Gastroesophageal sphincter (tissue), 3 donors: ENCODE results near the gene ANKZF1.

Experiments used
- POLR2A ChIP-seq, 2 donors: fragments of 450-650 bp; IDR thresholded peaks; one replicate each; pipeline ENCODE4 v1.6.1; 2017; ENCODE audit warnings: antibody characterized with exemption in 2 of 2, mild to moderate bottlenecking in 2 of 2, moderate library complexity in 1 of 2
- POLR2AphosphoS5 ChIP-seq: sonication (generic); formaldehyde crosslinking; IDR thresholded peaks from one replicate; pipeline ENCODE4 v1.6.1; 2017; ENCODE audit warnings: antibody characterized with exemption
- TF ChIP-seq, protein P1 (sequence below), 4 experiments: fragments of 200-600 bp in 2 of 4; fragments of 450-650 bp in 2 of 4; sonication (generic) in 1 of 4; IDR thresholded peaks; one replicate each; pipeline ENCODE4 v1.5.1; 2017 to 2019; ENCODE audit warnings: antibody characterized with exemption in 4 of 4, mild to moderate bottlenecking in 2 of 4, moderate library complexity in 2 of 4

DNA sequence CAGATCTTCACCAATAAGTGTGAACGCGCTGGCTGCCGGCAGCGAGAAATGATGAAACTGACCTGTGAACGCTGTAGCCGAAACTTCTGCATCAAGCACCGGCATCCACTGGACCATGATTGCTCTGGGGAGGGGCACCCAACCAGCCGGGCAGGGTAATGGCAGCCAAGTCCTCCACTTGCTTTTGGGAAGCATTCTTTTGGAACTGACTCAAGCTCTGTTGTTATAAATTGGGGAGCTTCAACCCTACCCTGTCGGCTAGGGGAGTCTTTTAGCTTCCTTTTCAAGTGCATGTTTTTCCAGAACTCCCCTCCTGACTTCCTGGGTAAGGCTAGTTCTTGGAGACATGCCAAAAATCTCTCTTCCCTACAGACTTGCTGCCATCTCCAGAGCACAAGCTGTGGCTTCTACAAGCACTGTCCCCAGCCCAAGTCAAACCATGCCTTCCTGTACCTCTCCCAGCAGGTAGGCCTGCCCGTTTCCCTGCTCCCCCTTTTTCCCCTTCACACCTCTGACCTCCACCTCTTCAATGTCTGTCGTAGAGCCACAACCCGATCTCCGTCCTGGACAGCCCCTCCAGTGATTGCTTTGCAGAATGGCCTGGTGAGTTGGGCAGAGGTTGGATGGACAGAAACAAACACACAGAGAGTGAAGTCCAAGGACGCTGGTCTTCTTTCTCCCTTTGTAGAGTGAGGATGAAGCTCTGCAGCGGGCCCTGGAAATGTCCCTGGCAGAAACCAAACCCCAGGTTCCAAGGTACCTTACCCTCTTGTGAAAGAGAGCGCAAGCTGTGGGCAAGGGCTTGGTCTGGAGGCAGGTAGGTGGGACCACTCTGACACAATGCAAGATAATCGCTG is 21.5 kb upstream of the ANKZF1 start:
- peak; percentile 38 for TF ChIP-seq POLR2AphosphoS5
- TF ChIP-seq POLR2A (IDR thresholded peaks at IDR 0.05): no peak
- TF ChIP-seq, protein P1, sequence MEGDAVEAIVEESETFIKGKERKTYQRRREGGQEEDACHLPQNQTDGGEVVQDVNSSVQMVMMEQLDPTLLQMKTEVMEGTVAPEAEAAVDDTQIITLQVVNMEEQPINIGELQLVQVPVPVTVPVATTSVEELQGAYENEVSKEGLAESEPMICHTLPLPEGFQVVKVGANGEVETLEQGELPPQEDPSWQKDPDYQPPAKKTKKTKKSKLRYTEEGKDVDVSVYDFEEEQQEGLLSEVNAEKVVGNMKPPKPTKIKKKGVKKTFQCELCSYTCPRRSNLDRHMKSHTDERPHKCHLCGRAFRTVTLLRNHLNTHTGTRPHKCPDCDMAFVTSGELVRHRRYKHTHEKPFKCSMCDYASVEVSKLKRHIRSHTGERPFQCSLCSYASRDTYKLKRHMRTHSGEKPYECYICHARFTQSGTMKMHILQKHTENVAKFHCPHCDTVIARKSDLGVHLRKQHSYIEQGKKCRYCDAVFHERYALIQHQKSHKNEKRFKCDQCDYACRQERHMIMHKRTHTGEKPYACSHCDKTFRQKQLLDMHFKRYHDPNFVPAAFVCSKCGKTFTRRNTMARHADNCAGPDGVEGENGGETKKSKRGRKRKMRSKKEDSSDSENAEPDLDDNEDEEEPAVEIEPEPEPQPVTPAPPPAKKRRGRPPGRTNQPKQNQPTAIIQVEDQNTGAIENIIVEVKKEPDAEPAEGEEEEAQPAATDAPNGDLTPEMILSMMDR (IDR thresholded peaks at IDR 0.05): no peak
